Retinal pigment epithelial cell (primary cell): ENCODE measurements around the gene AKAP13.

Experiments
- DNase-seq: peaks from one replicate; pipeline ENCODE4 v3.0.0-alpha.2; 2010; ENCODE audit warnings: low read depth
- H3K4me3 ChIP-seq: 2 replicates; pipeline ENCODE4 v1.5.1; 2011; ENCODE audit warnings: mild to moderate bottlenecking, low read length, control low read depth, moderate library complexity
- CTCF ChIP-seq: conservative IDR thresholded peaks from 2 replicates; pipeline ENCODE4 v1.5.1; 2011; ENCODE audit warnings: low read depth, low read length, control low read depth, inconsistent platforms

Gene AKAP13

GRCh38 chr15:85563731-85564130 lies 183.3 kb downstream of the AKAP13 start:
- no peak overlapping the region for H3K4me3 ChIP-seq
- DNase-seq = no peak
- TF ChIP-seq CTCF = no peak

- TF ChIP-seq CTCF = no peak
- no peak overlapping the region for H3K4me3 ChIP-seq
- no peak for DNase-seq
These were observed 184.3 kb downstream of the AKAP13 start for GRCh38 chr15:85564686-85565085.

- no peak overlapping the region for H3K4me3 ChIP-seq
- no peak for DNase-seq
- TF ChIP-seq CTCF = no peak
These were observed 187.9 kb downstream of the AKAP13 start for GRCh38 chr15:85568261-85568808.

GRCh38 chr15:85570336-85570735 lies 189.9 kb downstream of the AKAP13 start:
- TF ChIP-seq CTCF = no peak
- DNase-seq = no peak
- H3K4me3 ChIP-seq = no peak overlapping the region

GRCh38 chr15:85571780-85572179 lies 191.4 kb downstream of the AKAP13 start:
- TF ChIP-seq CTCF = no peak
- DNase-seq = no peak
- H3K4me3 ChIP-seq = no peak overlapping the region

- H3K4me3 ChIP-seq = no peak overlapping the region
- no peak for TF ChIP-seq CTCF
- DNase-seq = no peak
These were observed 196.0 kb downstream of the AKAP13 start for GRCh38 chr15:85576392-85576791.

- DNase-seq = no peak
- no peak for TF ChIP-seq CTCF
- H3K4me3 ChIP-seq = no peak overlapping the region
These were observed 198.7 kb downstream of the AKAP13 start for GRCh38 chr15:85578941-85579701.
